HepG2 (cell line): ENCODE data around the gene RCC1. TPM values are rescaled to one million over a fixed set of nuclear protein-coding genes. Genes with fewer than 3 reads are reported as not detected.
A peak's percentile ranks its signal among the peaks of the same experiment; 100 is the strongest.

Experiments
- AHR ChIP-seq: IDR thresholded peaks from 2 replicates; pipeline ENCODE4 v1.6.1; 2018; ENCODE audit warnings: missing genetic modification reagents, missing compliant biosample characterization
- DPF2 ChIP-seq: sonication (generic); formaldehyde crosslinking; IDR thresholded peaks from 2 replicates; pipeline ENCODE4 v1.4.0; 2020; ENCODE audit warnings: mild to moderate bottlenecking, low read depth, missing genetic modification reagents, borderline replicate concordance
- E2F1 ChIP-seq: sonication (generic); formaldehyde crosslinking; IDR thresholded peaks from 2 replicates; pipeline ENCODE4 v1.5.0; 2020; ENCODE audit warnings: missing genetic modification reagents
- ETS1 ChIP-seq: sonication (generic); formaldehyde crosslinking; IDR thresholded peaks from 2 replicates; pipeline ENCODE4 v1.4.0; 2020; ENCODE audit warnings: missing genetic modification reagents
- FLYWCH1 ChIP-seq: sonication (generic); formaldehyde crosslinking; IDR thresholded peaks from 2 replicates; pipeline ENCODE4 v1.8.1; 2023; ENCODE audit warnings: mild to moderate bottlenecking, missing genetic modification reagents
- HBP1 ChIP-seq: IDR thresholded peaks from 2 replicates; pipeline ENCODE4 v1.6.1; 2016; ENCODE audit warnings: low read depth, control low read depth
- JDP2 ChIP-seq: sonication (generic); formaldehyde crosslinking; IDR thresholded peaks from 2 replicates; pipeline ENCODE4 v1.8.1; 2022; ENCODE audit warnings: missing genetic modification reagents, borderline replicate concordance
- KLF9 ChIP-seq: IDR thresholded peaks from 2 replicates; pipeline ENCODE4 v1.6.1; 2016; ENCODE audit warnings: low read depth
- MEF2D ChIP-seq: sonication (generic); formaldehyde crosslinking; IDR thresholded peaks from 2 replicates; pipeline ENCODE4 v1.5.1; 2020; ENCODE audit warnings: mild to moderate bottlenecking, missing genetic modification reagents
- MEIS1 ChIP-seq: sonication (generic); formaldehyde crosslinking; IDR thresholded peaks from 2 replicates; pipeline ENCODE4 v1.9.0; 2021; ENCODE audit warnings: mild to moderate bottlenecking, missing genetic modification reagents, moderate library complexity, borderline replicate concordance
- NFYC ChIP-seq: IDR thresholded peaks from 2 replicates; pipeline ENCODE4 v1.6.1; 2016; ENCODE audit warnings: missing genetic modification reagents, missing compliant biosample characterization
- PHF21A ChIP-seq: sonication (generic); formaldehyde crosslinking; IDR thresholded peaks from 2 replicates; pipeline ENCODE4 v1.5.0; 2020; ENCODE audit warnings: mild to moderate bottlenecking, missing genetic modification reagents
- ZBED4 ChIP-seq: sonication (generic); formaldehyde crosslinking; IDR thresholded peaks from 2 replicates; pipeline ENCODE4 v1.4.0; 2020; ENCODE audit warnings: missing genetic modification reagents, borderline replicate concordance
- ZBTB43 ChIP-seq: sonication (generic); formaldehyde crosslinking; conservative IDR thresholded peaks from 2 replicates; pipeline ENCODE4 v1.4.0; 2020; ENCODE audit warnings: missing genetic modification reagents
- ZFX ChIP-seq: sonication (generic); formaldehyde crosslinking; IDR thresholded peaks from 2 replicates; pipeline ENCODE4 v1.4.0; 2020; ENCODE audit warnings: mild to moderate bottlenecking, low read depth, missing genetic modification reagents, moderate library complexity
- ZFY ChIP-seq: sonication (generic); formaldehyde crosslinking; IDR thresholded peaks from 2 replicates; pipeline ENCODE4 v1.4.0; 2020; ENCODE audit warnings: missing genetic modification reagents
- ZNF20 ChIP-seq: sonication (generic); formaldehyde crosslinking; IDR thresholded peaks from 2 replicates; pipeline ENCODE4 v1.4.0; 2020; ENCODE audit warnings: mild to moderate bottlenecking, moderate library complexity, missing genetic modification reagents
- ZNF562 ChIP-seq: sonication (generic); formaldehyde crosslinking; IDR thresholded peaks from 2 replicates; pipeline ENCODE4 v1.8.0; 2022; ENCODE audit warnings: missing genetic modification reagents, borderline replicate concordance
- ZNF703 ChIP-seq: sonication (generic); formaldehyde crosslinking; IDR thresholded peaks from 2 replicates; pipeline ENCODE4 v1.5.1; 2020; ENCODE audit warnings: missing genetic modification reagents, mild to moderate bottlenecking, moderate library complexity, borderline replicate concordance
- ZSCAN9 ChIP-seq: IDR thresholded peaks from 2 replicates; pipeline ENCODE4 v1.6.1; 2016; ENCODE audit warnings: borderline replicate concordance
- polyA plus RNA-seq, 8 experiments: library from polyadenylated mRNA; depleted of rRNA in 3 of 8; stranded (reverse) in 7 of 8; unstranded in 1 of 8; fragments of >200 nt; fragmentation: Illumina TruSeq in 4 of 8; extraction: Trizol in 4 of 8; gene quantifications; 2 replicates each; pipeline versions ENCODE4 v1.2.1 to v1.2.3, GENCODE V29; 2011 to 2016; ENCODE audit warnings: low read depth in 4 of 8, missing spikeins in 1 of 8, mixed read lengths in 1 of 8; ENCODE audit not compliant: insufficient read depth in 1 of 8
- total RNA-seq, 5 experiments: library from RNA; depleted of rRNA; stranded (reverse); fragments of >200 nt; fragmentation: Illumina TruSeq; extraction: Trizol; gene quantifications; 2 replicates each; pipeline ENCODE4 v1.2.3, GENCODE V29; 2016; ENCODE audit warnings: low read depth in 1 of 5

The RCC1 gene
- total and polyA plus RNA-seq, 2 of the 13 experiments (the other 11 are each of a cell fraction or from before 2014, with no cell fraction given) = 47.2 to 80.8 TPM

GRCh38 chr1:28552758-28553663 lies 47.2 kb downstream of the RCC1 start, which contains the start of gene TRNAU1AP (continued):
- TF ChIP-seq ZBTB43 = no peak; the same call in 1 of the 2 replicates
- TF ChIP-seq ZNF562 (CRISPR knock-in tag) = no peak
- no peak for TF ChIP-seq ZNF20 (CRISPR knock-in tag)
- no peak for TF ChIP-seq HBP1
- TF ChIP-seq ZNF703 (CRISPR knock-in tag) = no peak
- TF ChIP-seq ETS1 (CRISPR knock-in tag) = no peak
- peak; percentile 75 for TF ChIP-seq ZFX (CRISPR knock-in tag)
- no peak for TF ChIP-seq NFYC (CRISPR knock-in tag)
- peak; percentile 89 for TF ChIP-seq PHF21A
- TF ChIP-seq AHR (CRISPR knock-in tag) = no peak
- TF ChIP-seq ZBED4 = peak; percentile 83
- TF ChIP-seq FLYWCH1 = no peak
- peak; percentile 73; the same call in 1 of the 2 replicates for TF ChIP-seq KLF9 (CRISPR knock-in tag)
- peak; percentile 70; the same call in 1 of the 2 replicates for TF ChIP-seq MEIS1 (CRISPR knock-in tag)
- peak; percentile 81; the same call in 1 of the 2 replicates for TF ChIP-seq ZFY (CRISPR knock-in tag)
- no peak; the same call in none of the 2 replicates for TF ChIP-seq ZSCAN9 (CRISPR knock-in tag)
- no peak for TF ChIP-seq JDP2 (CRISPR knock-in tag)
- TF ChIP-seq E2F1 = peak; percentile 92
- no peak for TF ChIP-seq MEF2D
- no peak for TF ChIP-seq DPF2
